MM.1S (cell line): ENCODE results near the gene CCL3.

ENCODE experiments used
- EZH2 ChIP-seq: fragments of 300-600 bp; sonication (generic); optimal IDR thresholded peaks from 2 replicates; pipeline ENCODE3; 2017; ENCODE audit warnings: low read depth, mild to moderate bottlenecking, antibody characterized with exemption, low read length, mixed read lengths
- EZH2phosphoT487 ChIP-seq: fragments of 300-600 bp; sonication (generic); IDR thresholded peaks from 2 replicates; pipeline ENCODE4 v1.6.1; 2018; ENCODE audit warnings: antibody characterized with exemption, low read length
- TF ChIP-seq, protein P1 (sequence below): fragments of 300-600 bp; sonication (generic); IDR thresholded peaks from 2 replicates; pipeline ENCODE4 v1.5.1; 2016; ENCODE audit warnings: antibody characterized with exemption, low read length, mixed read lengths

DNA sequence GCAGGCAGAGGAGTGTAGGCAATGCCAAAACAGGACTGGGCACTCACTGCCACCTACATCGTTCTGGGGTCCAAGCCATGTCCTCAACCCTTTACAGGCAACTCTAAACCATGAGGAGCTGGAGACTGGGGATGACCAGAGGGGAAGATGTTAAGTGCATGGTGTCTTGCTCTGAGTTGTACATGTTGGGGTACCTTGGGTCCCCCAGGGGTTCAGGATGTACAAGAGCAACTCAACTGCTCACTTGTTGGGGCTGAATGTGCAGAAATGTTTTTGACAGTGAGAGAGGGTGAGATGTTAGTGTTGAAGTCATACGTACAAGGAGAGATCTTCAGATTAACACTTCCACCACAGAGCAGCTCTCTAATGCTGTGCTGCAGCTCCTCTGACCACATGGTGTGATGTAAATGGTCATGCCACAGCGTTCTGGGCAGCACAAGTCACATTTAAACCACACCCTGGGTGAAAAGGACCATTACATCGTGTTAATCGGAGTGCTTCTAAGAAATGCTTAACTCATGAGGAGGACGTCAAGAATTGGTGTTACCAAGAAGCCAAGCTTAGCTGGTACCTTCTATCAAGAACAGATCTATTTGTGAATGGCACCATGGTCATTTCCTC lies 23.5 kb downstream of the CCL3 start:
- TF ChIP-seq, protein P1, sequence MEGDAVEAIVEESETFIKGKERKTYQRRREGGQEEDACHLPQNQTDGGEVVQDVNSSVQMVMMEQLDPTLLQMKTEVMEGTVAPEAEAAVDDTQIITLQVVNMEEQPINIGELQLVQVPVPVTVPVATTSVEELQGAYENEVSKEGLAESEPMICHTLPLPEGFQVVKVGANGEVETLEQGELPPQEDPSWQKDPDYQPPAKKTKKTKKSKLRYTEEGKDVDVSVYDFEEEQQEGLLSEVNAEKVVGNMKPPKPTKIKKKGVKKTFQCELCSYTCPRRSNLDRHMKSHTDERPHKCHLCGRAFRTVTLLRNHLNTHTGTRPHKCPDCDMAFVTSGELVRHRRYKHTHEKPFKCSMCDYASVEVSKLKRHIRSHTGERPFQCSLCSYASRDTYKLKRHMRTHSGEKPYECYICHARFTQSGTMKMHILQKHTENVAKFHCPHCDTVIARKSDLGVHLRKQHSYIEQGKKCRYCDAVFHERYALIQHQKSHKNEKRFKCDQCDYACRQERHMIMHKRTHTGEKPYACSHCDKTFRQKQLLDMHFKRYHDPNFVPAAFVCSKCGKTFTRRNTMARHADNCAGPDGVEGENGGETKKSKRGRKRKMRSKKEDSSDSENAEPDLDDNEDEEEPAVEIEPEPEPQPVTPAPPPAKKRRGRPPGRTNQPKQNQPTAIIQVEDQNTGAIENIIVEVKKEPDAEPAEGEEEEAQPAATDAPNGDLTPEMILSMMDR, result no peak
- TF ChIP-seq EZH2 (no peak), EZH2phosphoT487 (no peak)
